GM21717 (cell line): ENCODE measurements around the gene CDC123.
"Not testable (repeated sequence)": the region's sequence is repeated elsewhere in the genome, so short reads cannot be mapped to it uniquely, and the experiment has no call there.

Experiments used
- ATAC-seq: cut with Tn5 transposase; IDR thresholded peaks from one replicate; pipeline ENCODE4 v1.9.1; 2021; ENCODE audit warnings: mild to moderate bottlenecking, moderate library complexity; ENCODE audit not compliant: unreplicated experiment

CDC123 gene

DNA sequence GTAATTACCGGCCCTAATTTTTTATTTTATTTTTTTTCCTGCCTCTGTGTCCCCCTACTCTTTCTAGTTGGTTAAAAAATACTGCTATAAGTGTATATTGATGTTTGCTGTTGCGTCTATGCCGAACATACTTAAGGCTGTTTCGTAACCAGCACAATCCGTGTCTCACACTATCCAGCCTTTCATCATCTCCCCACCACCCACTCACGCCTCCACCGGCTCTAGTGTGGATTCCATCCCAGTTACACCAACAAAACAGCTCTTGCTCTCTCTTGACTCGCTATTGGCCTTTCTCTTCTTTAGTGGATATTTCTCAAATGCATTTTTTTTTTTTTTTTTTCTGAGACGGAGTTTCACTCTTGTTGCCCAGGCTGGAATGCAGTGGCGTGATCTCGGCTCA is 83.3 kb downstream of the CDC123 start:
- ATAC-seq = no peak

DNA sequence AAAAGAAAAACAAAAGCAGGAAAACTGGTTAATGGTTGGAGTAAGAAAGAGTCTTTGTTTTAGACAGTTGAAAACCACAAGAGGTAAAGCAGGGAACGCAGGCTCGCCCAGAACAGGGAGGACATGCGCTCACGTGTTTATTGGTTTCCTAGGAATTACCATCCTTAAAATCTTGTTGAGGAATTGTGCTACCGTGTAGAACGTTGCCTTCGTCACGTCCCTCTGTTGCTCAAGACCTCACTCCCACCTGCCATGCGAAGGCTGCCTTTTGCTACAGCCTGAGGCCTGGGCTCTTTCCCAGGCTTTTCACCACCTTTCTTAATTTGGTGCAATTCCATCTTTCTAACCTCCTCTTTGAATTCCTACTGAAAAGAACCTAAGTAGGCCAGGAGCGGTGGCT is 91.8 kb downstream of the CDC123 start:
- ATAC-seq = no peak

DNA sequence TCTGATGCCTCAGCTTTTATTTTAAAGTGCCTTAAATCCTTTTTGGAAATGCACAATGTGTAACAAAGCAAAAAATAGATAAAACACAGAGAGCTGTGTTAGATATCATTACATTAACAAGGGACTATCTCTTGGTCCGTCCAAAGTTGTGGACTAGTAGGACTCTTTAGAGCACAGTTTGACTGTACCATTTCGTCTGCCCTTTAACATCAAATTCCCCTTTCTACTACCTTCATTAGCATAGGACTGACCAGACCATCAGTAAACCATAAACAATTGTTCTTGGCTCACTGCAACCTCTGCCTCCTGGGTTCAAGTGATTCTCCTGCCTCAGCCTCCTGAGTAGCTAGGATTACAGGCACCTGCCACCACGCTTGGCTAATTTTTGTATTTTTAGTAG is 101.8 kb downstream of the CDC123 start:
- not testable (repeated sequence) for ATAC-seq

DNA sequence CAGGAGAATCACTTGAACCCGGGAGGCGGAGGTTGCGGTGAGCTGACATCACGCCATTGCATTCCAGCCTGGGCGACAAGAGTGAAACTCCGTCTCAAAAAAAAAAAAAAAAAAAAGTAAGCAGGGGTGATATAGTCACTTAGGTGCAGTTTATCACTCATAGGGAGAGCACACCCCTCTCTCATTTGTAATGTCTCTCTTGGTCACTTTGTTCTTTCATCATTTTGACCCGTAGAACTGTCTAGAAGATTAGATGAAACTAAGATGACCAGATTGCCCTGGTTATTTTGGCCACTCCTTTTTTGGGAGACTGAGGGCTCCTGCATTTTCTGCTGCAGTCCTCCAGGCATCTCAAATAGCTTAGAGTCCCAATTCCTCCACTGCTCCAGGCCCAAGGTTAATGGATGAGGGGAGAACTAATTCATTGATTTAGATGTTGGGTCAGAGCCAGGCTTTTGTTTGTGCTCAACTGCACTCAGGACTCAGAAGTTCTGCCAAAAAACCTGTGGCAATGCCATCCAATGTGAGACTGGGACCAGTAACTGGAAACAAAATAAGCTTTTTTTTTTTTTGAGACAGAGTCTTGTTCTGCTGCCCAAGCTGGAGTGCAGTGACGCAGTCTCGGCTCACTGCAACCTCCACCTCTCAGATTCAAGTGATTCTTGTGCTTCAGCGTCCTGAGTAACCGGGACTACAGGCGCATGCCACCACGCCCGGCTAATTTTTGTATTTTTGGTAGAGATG is 103.4 kb downstream of the CDC123 start:
- no peak for ATAC-seq
